Endothelial cell of umbilical vein (primary cell): ENCODE measurements around the gene CHCHD5. TPM values are rescaled to one million over a fixed set of nuclear protein-coding genes. Genes with fewer than 3 reads are reported as not detected.

Experiments used
- BruUV-seq: library from RNA; stranded (reverse); fragments of 400-500 nt; replicated peaks from 2 replicates; lab custom pipeline; 2021; lab: Mats Ljungman, UMichigan
- CTCF ChIA-PET: fragments of 300-600, 350-600 bp; sonication (Branson Sonifier 250); formaldehyde crosslinking; loops from one replicate; lab custom pipeline; 2021; ENCODE audit warnings: antibody characterized with exemption, inconsistent platforms; lab: Charles Lee
- POLR2A ChIA-PET: fragments of 300-600, 350-600 bp; sonication (Branson Sonifier 250); formaldehyde crosslinking; loops from one replicate; lab custom pipeline; 2021; ENCODE audit warnings: antibody characterized with exemption, inconsistent platforms; lab: Charles Lee
- DNase-seq: peaks from one replicate; pipeline ENCODE4 v3.0.0-alpha.2; 2011; ENCODE audit warnings: low read depth, low spot score
- FAIRE-seq: peaks from 2 replicates; lab custom pipeline; 2011; peaks lifted over from hg19 to GRCh38; lab: Jason Lieb, UNC
- H2AFZ ChIP-seq: 2 replicates; pipeline ENCODE4 v1.6.0; 2012; ENCODE audit warnings: low read depth, low read length, control low read depth, inconsistent platforms
- H3K27ac ChIP-seq: 2 replicates; pipeline ENCODE4 v1.5.1; 2011; ENCODE audit warnings: low read depth, mild to moderate bottlenecking, control low read depth, low read length, moderate library complexity; ENCODE audit not compliant: insufficient read depth
- H3K27me3 ChIP-seq, 2 experiments: 2 replicates each; pipeline versions ENCODE4 v1.6.0 to v1.6.1; 2011; ENCODE audit warnings: low read length in 2 of 2, mixed read lengths in 1 of 2; ENCODE audit not compliant: control insufficient read depth in 2 of 2, insufficient read depth in 2 of 2
- H3K36me3 ChIP-seq, 2 experiments: 2 replicates in 1 of 2; 3 replicates in 1 of 2; pipeline ENCODE4 v1.5.1; 2011; ENCODE audit warnings: low read length in 2 of 2, mild to moderate bottlenecking in 1 of 2, moderate library complexity in 1 of 2; ENCODE audit not compliant: control insufficient read depth in 2 of 2, insufficient read depth in 2 of 2; ENCODE audit errors: extremely low read depth in 1 of 2
- H3K4me1 ChIP-seq: 3 replicates; pipeline ENCODE4 v1.5.1; 2011; ENCODE audit warnings: mild to moderate bottlenecking, low read length; ENCODE audit not compliant: control insufficient read depth, insufficient read depth; ENCODE audit errors: extremely low read depth
- H3K4me2 ChIP-seq: 2 replicates; pipeline ENCODE4 v1.6.1; 2011; ENCODE audit warnings: low read length, control low read depth, mixed read lengths; ENCODE audit not compliant: insufficient read depth
- H3K4me3 ChIP-seq, 3 experiments: fragments of 200-600 bp in 1 of 3; sonication (generic), shearing (Covaris generic) in 1 of 3; replicated peaks in 1 of 3; 2 replicates each; pipeline ENCODE4 v1.5.1; 2011 to 2016; ENCODE audit warnings: control low read depth in 3 of 3, low read length in 3 of 3, mild to moderate bottlenecking in 2 of 3, inconsistent platforms in 1 of 3, low read depth in 1 of 3, moderate library complexity in 1 of 3; ENCODE audit not compliant: insufficient read depth in 1 of 3
- H3K79me2 ChIP-seq: 2 replicates; pipeline ENCODE4 v1.6.0; 2012; ENCODE audit warnings: low read length, inconsistent platforms; ENCODE audit not compliant: control insufficient read depth, insufficient read depth
- H3K9ac ChIP-seq: replicated peaks from 2 replicates; pipeline ENCODE3; 2011; ENCODE audit warnings: low read length, control low read depth; ENCODE audit not compliant: insufficient read depth; ENCODE audit errors: extremely low read depth
- H3K9me1 ChIP-seq: replicated peaks from 3 replicates; pipeline ENCODE4 v1.6.0; 2011; ENCODE audit warnings: mild to moderate bottlenecking, low read length; ENCODE audit not compliant: control insufficient read depth, insufficient read depth; ENCODE audit errors: extremely low read depth
- H3K9me3 ChIP-seq: replicated peaks from 2 replicates; pipeline ENCODE4 v1.5.1; 2012; ENCODE audit warnings: low read length, inconsistent platforms; ENCODE audit not compliant: control insufficient read depth, insufficient read depth
- H4K20me1 ChIP-seq: replicated peaks from 2 replicates; pipeline ENCODE3; 2011; ENCODE audit warnings: mild to moderate bottlenecking, low read length; ENCODE audit not compliant: control insufficient read depth, insufficient read depth; ENCODE audit errors: extremely low read depth
- EZH2 ChIP-seq: IDR thresholded peaks from 2 replicates; pipeline ENCODE4 v1.6.1; 2012; ENCODE audit warnings: borderline replicate concordance, low read depth, mild to moderate bottlenecking, moderate library complexity, low read length, inconsistent platforms; ENCODE audit not compliant: severe bottlenecking
- FOS ChIP-seq: IDR thresholded peaks from 2 replicates; pipeline ENCODE4 v1.6.1; 2011; ENCODE audit warnings: mild to moderate bottlenecking, low read length, moderate library complexity, borderline replicate concordance; ENCODE audit not compliant: insufficient read depth
- GATA2 ChIP-seq: IDR thresholded peaks from 2 replicates; pipeline ENCODE4 v1.7.0; 2011; ENCODE audit warnings: low read depth, mild to moderate bottlenecking, moderate library complexity, mixed read lengths, low read length; ENCODE audit not compliant: insufficient read length, insufficient read depth
- JUN ChIP-seq: IDR thresholded peaks from 2 replicates; pipeline ENCODE4 v1.6.1; 2011; ENCODE audit warnings: borderline replicate concordance, low read depth; ENCODE audit not compliant: insufficient read length, insufficient read depth
- MYC ChIP-seq: IDR thresholded peaks from one replicate; pipeline ENCODE4 v1.6.1; 2011; ENCODE audit warnings: mild to moderate bottlenecking, low read depth, low read length
- POLR2A ChIP-seq: IDR thresholded peaks from 2 replicates; pipeline ENCODE4 v1.6.1; 2012; ENCODE audit warnings: low read depth, mild to moderate bottlenecking, control low read depth, low read length
- POLR2AphosphoS5 ChIP-seq: IDR thresholded peaks from 2 replicates; pipeline ENCODE4 v1.6.1; 2012; ENCODE audit warnings: low read depth, mild to moderate bottlenecking, control low read depth, low read length, moderate library complexity; ENCODE audit not compliant: insufficient read depth
- dilution Hi-C: fragments of 300-500 bp; cut with MboI; formaldehyde crosslinking; loops from one replicate; pipeline ENCODE4 v1.15.0; 2019; ENCODE audit warnings: low sequenced_read_pairs; ENCODE audit not compliant: extremely low pct_ligation_motif_present
- intact Hi-C: fragments of 100-400 bp; cut with micrococcal nuclease; formaldehyde crosslinking; loops from one replicate; pipeline ENCODE4 v1.10.0; 2022
- polyA plus RNA-seq, 4 experiments: library from polyadenylated mRNA; depleted of rRNA in 3 of 4; stranded (reverse) in 3 of 4; unstranded in 1 of 4; fragments of >200 nt; gene quantifications; 2 replicates each; pipeline versions ENCODE4 v1.2.1 to v1.2.3, GENCODE V29; 2011 to 2012; ENCODE audit warnings: missing spikeins in 1 of 4
- total RNA-seq: library from RNA; stranded (reverse); gene quantifications from 2 replicates; pipeline ENCODE4 v1.2.3, GENCODE V29; 2021
- TF ChIP-seq, protein P1 (sequence below), 2 donors: IDR thresholded peaks; 1 replicate in 1 of 2; 2 replicates in 1 of 2; pipeline ENCODE4 v1.5.1; 2011; ENCODE audit warnings: low read length in 2 of 2, mild to moderate bottlenecking in 2 of 2, moderate library complexity in 2 of 2, control low read depth in 1 of 2, inconsistent platforms in 1 of 2, low read depth in 1 of 2; ENCODE audit not compliant: insufficient read depth in 1 of 2; ENCODE audit errors: extremely low read depth in 1 of 2
- TF ChIP-seq, protein P2 (sequence below): IDR thresholded peaks from 2 replicates; pipeline ENCODE4 v1.6.1; 2011; ENCODE audit not compliant: insufficient read depth, insufficient read length

Gene CHCHD5
- total and polyA plus RNA-seq, 2 donors (not counting 3 experiments of a cell fraction or from before 2014, with no cell fraction given), result 22.2 to 44.7 TPM

DNA sequence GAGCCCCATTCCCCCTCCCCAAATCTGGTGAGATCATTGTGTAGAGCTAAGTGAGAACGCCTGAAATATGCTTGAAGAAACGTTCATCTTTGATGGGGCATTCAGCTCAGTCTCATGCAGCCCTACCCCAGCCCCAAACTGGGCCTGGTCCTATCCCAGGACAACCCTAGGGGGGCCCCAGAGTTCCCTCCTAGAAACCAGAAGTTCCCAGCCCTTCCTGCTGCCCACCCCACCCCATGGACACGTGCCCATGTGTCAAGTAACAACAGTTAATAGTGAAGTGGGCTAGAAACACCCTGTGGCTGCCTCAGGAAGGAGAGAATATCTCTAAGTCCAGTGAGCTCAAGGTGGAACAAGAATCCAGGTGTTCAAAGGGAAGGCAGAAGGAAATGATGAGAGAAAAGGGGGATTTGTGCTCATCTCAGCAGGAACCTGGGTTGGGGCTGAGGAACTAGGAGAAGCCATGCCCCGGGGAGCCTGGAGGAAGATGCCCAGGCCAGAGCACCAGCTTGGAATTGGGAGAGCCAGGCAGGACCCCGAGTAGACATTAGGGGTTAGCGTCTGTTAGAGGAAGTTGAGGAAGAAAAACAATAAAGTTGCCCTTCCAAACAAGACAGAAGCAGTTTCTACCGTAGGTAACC is 41.2 kb downstream of the CHCHD5 start:
- Histone ChIP-seq H4K20me1 (no peaks in the 10 kb centered on the region), H3K4me2 (no peak overlapping the region), H3K9me1 (no peaks in the 10 kb centered on the region), H3K27ac (peak overlapping the region; percentile 91), H3K4me1 (peaks cover 63% of the 10 kb centered on the region), H2AFZ (peak overlapping the region; percentile 58), H3K9me3 (no peaks in the 10 kb centered on the region), H3K4me3 (no peak overlapping the region), H3K27me3 (no peaks in the 10 kb centered on the region), H3K79me2 (no peaks in the 10 kb centered on the region), H3K36me3 (no peaks in the 10 kb centered on the region), H3K9ac (no peak overlapping the region)
- CTCF ChIA-PET, result interaction anchor here (0.9 to 8.9 kb wide), 14 partner anchors 8 to 102 kb away, joined by 3 to 171 read pairs (median 16); partner anchors contain the start of gene SLC20A1
- intact Hi-C loops, result loop anchor here (1.0 to 5.0 kb wide), 5 partner anchors 25 to 187 kb away; no protein-coding TSS in a partner anchor
- POLR2A ChIA-PET, result interaction anchor here (0.6 to 3.5 kb wide), 2 partner anchors 20 to 28 kb away, joined by 6 to 43 read pairs; partner anchors contain the start of gene SLC20A1
- BruUV-seq, result no TSS peak
- DNase-seq (no peak), FAIRE-seq (no peak)
- dilution Hi-C loops, result no loop called here
- no peak for TF ChIP-seq POLR2AphosphoS5
- TF ChIP-seq, protein P1, sequence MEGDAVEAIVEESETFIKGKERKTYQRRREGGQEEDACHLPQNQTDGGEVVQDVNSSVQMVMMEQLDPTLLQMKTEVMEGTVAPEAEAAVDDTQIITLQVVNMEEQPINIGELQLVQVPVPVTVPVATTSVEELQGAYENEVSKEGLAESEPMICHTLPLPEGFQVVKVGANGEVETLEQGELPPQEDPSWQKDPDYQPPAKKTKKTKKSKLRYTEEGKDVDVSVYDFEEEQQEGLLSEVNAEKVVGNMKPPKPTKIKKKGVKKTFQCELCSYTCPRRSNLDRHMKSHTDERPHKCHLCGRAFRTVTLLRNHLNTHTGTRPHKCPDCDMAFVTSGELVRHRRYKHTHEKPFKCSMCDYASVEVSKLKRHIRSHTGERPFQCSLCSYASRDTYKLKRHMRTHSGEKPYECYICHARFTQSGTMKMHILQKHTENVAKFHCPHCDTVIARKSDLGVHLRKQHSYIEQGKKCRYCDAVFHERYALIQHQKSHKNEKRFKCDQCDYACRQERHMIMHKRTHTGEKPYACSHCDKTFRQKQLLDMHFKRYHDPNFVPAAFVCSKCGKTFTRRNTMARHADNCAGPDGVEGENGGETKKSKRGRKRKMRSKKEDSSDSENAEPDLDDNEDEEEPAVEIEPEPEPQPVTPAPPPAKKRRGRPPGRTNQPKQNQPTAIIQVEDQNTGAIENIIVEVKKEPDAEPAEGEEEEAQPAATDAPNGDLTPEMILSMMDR (IDR thresholded peaks at IDR 0.05; ENCODE audit: extremely low read depth in 1 of 2, insufficient read depth in 1 of 2, low read depth in 1 of 2, low read length in 2 of 2), result no peak
- no peak for TF ChIP-seq EZH2
- TF ChIP-seq JUN, result no peak
- TF ChIP-seq GATA2, result no peak
- TF ChIP-seq FOS, result no peak
- TF ChIP-seq, protein P2, sequence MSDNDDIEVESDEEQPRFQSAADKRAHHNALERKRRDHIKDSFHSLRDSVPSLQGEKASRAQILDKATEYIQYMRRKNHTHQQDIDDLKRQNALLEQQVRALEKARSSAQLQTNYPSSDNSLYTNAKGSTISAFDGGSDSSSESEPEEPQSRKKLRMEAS, result no peak
- no peak for TF ChIP-seq POLR2A
- TF ChIP-seq MYC, result no peak
